K562 (cell line): Measurements from ENCODE around the gene P4HB. TPM values are rescaled to one million over a fixed set of nuclear protein-coding genes. Genes with fewer than 3 reads are reported as not detected.

Experiments
- ARHGAP35 ChIP-seq: fragments of 450-650 bp; IDR thresholded peaks from 2 replicates; pipeline ENCODE4 v1.6.1; 2018; ENCODE audit not compliant: partially characterized antibody
- BRCA1 ChIP-seq, 2 experiments: fragments of 450-650 bp in 1 of 2; sonication (generic) in 1 of 2; formaldehyde crosslinking in 1 of 2; IDR thresholded peaks; 2 replicates each; pipeline versions ENCODE4 v1.5.0 to v1.6.1; 2017 to 2020; ENCODE audit warnings: mild to moderate bottlenecking in 1 of 2, missing genetic modification reagents in 1 of 2
- BRF1 ChIP-seq: IDR thresholded peaks from 3 replicates; pipeline ENCODE4 v1.6.1; 2011; ENCODE audit warnings: borderline replicate concordance, mild to moderate bottlenecking; ENCODE audit not compliant: insufficient read length; ENCODE audit errors: extremely low read depth
- CC2D1A ChIP-seq: fragments of 450-650 bp; IDR thresholded peaks from 2 replicates; pipeline ENCODE4 v1.6.1; 2017; ENCODE audit warnings: mild to moderate bottlenecking
- CCAR2 ChIP-seq: fragments of 200-400 bp; formaldehyde crosslinking; IDR thresholded peaks from 2 replicates; pipeline ENCODE4 v1.6.1; 2017; ENCODE audit warnings: mild to moderate bottlenecking, low read depth, low read length
- CXXC5 ChIP-seq: fragments of 250-450 bp; sonication (Bioruptor Pico); IDR thresholded peaks from 2 replicates; pipeline ENCODE4 v1.8.0; 2022; ENCODE audit warnings: inconsistent platforms, mild to moderate bottlenecking, moderate library complexity
- HDGF ChIP-seq: fragments of 450-650 bp; IDR thresholded peaks from 2 replicates; pipeline ENCODE4 v1.6.1; 2016
- HNRNPK ChIP-seq: fragments of 200-400 bp; formaldehyde crosslinking; IDR thresholded peaks from one replicate; pipeline ENCODE4 v1.6.1; 2018; ENCODE audit warnings: mild to moderate bottlenecking, low read depth, low read length; ENCODE audit not compliant: poor library complexity, severe bottlenecking
- JUND ChIP-seq, 2 experiments: IDR thresholded peaks; 2 replicates in 1 of 2; 3 replicates in 1 of 2; pipeline ENCODE4 v1.6.1; 2011; ENCODE audit warnings: borderline replicate concordance in 2 of 2, low read depth in 2 of 2, low read length in 2 of 2, improper control_type of control experiment in 1 of 2, missing biosample characterization in 1 of 2, missing genetic modification characterization in 1 of 2, missing genetic modification reagents in 1 of 2
- NCOR1 ChIP-seq: fragments of 450-650 bp; IDR thresholded peaks from 2 replicates; pipeline ENCODE4 v1.6.1; 2016; ENCODE audit warnings: mild to moderate bottlenecking, moderate library complexity
- NFXL1 ChIP-seq: fragments of 450-650 bp; formaldehyde crosslinking; IDR thresholded peaks from 2 replicates; pipeline ENCODE4 v1.4.0; 2021; ENCODE audit warnings: mild to moderate bottlenecking
- RAD21 ChIP-seq, 2 experiments: fragments of 250-450 bp in 1 of 2; fragments of 450-650 bp in 1 of 2; sonication (Bioruptor Pico) in 1 of 2; formaldehyde crosslinking in 1 of 2; IDR thresholded peaks in 1 of 2; conservative IDR thresholded peaks in 1 of 2; 2 replicates each; pipeline versions ENCODE4 v1.4.0 to v1.8.0; 2020 to 2022; ENCODE audit warnings: mild to moderate bottlenecking in 2 of 2, moderate library complexity in 1 of 2
- RBM22 ChIP-seq: fragments of 200-400 bp; formaldehyde crosslinking; IDR thresholded peaks from 2 replicates; pipeline ENCODE4 v1.6.1; 2018; ENCODE audit warnings: low read length, low read depth; ENCODE audit not compliant: poor library complexity, severe bottlenecking
- RNF2 ChIP-seq: sonication (generic); IDR thresholded peaks from 2 replicates; pipeline ENCODE4 v1.6.1; 2016
- TOE1 ChIP-seq, 2 experiments: fragments of 450-650 bp in 1 of 2; sonication (generic) in 1 of 2; formaldehyde crosslinking in 1 of 2; IDR thresholded peaks; 2 replicates each; pipeline versions ENCODE4 v1.7.1 to v1.8.0; 2016 to 2022; ENCODE audit warnings: borderline replicate concordance in 2 of 2, mild to moderate bottlenecking in 2 of 2, antibody characterized with exemption in 1 of 2, inconsistent platforms in 1 of 2, low read depth in 1 of 2, missing genetic modification reagents in 1 of 2, moderate library complexity in 1 of 2
- ZNF324 ChIP-seq: fragments of 250-450 bp; sonication (Bioruptor Pico); IDR thresholded peaks from 2 replicates; pipeline ENCODE4 v1.4.0; 2020; ENCODE audit warnings: mild to moderate bottlenecking
- polyA plus RNA-seq, 8 experiments: library from polyadenylated mRNA; depleted of rRNA in 4 of 8; stranded (reverse) in 5 of 8; unstranded in 3 of 8; fragments of >200 nt; fragmentation: Nextera tagmentation in 2 of 8; fragmentation: Illumina TruSeq in 1 of 8; extraction: Ambion mirVana in 2 of 8; extraction: Trizol in 1 of 8; gene quantifications; 2 replicates each; pipeline versions ENCODE4 v1.2.1 to v1.2.3, GENCODE V29; 2011 to 2014; ENCODE audit warnings: inconsistent platforms in 1 of 8, missing spikeins in 1 of 8
- total RNA-seq, 7 experiments: library from RNA; depleted of rRNA in 6 of 7; stranded (reverse); fragments of >200 nt in 6 of 7; fragmentation: Illumina TruSeq in 2 of 7; extraction: Trizol in 2 of 7; gene quantifications; 2 replicates each; pipeline versions ENCODE4 v1.2.1 to v1.2.3, GENCODE V29; 2011 to 2021; ENCODE audit warnings: low replicate concordance in 1 of 7
- TF ChIP-seq, protein P1 (sequence below), 2 experiments: fragments of 450-650 bp; IDR thresholded peaks; 2 replicates each; pipeline ENCODE4 v1.6.1; 2018; ENCODE audit warnings: mild to moderate bottlenecking in 2 of 2, low read depth in 1 of 2; ENCODE audit not compliant: partially characterized antibody in 2 of 2
- TF ChIP-seq, protein P2 (sequence below): sonication (generic); formaldehyde crosslinking; IDR thresholded peaks from 2 replicates; pipeline ENCODE4 v1.8.1; 2023; ENCODE audit warnings: missing genetic modification reagents, mild to moderate bottlenecking, borderline replicate concordance

The P4HB gene
- total and polyA plus RNA-seq, 9 of the 15 experiments (the other 6 are each of a cell fraction or from before 2014, with no cell fraction given): 4.4 to 645 (median 325) TPM

DNA sequence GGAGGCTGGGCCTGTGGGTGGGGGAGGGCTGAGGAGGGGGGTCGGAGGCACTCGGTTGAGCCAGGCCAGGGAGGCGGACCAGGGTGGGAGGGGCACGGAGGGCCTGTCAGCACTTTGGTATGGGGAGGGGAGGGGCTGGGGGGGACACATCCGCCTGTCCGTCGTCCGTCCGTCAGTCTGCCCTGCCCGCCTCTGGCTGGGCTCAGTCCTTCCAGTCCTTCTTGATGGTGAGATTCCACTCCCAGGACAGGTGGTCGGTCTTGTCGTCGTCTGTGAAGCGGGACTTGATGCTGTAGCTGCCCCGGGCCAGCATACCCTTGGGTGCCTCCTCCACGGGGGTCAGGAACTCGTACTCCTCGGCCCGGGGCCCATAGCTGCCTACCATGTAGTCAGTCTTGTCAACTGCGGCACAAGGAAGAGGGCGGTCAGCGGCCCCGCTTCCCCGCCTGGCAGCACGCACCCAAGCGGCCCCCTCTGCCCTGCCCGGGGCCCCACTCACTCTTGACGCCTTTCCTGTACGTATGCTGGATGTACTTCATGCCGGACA, 8.4 kb upstream of the P4HB start (continued):
- TF ChIP-seq, protein P1, sequence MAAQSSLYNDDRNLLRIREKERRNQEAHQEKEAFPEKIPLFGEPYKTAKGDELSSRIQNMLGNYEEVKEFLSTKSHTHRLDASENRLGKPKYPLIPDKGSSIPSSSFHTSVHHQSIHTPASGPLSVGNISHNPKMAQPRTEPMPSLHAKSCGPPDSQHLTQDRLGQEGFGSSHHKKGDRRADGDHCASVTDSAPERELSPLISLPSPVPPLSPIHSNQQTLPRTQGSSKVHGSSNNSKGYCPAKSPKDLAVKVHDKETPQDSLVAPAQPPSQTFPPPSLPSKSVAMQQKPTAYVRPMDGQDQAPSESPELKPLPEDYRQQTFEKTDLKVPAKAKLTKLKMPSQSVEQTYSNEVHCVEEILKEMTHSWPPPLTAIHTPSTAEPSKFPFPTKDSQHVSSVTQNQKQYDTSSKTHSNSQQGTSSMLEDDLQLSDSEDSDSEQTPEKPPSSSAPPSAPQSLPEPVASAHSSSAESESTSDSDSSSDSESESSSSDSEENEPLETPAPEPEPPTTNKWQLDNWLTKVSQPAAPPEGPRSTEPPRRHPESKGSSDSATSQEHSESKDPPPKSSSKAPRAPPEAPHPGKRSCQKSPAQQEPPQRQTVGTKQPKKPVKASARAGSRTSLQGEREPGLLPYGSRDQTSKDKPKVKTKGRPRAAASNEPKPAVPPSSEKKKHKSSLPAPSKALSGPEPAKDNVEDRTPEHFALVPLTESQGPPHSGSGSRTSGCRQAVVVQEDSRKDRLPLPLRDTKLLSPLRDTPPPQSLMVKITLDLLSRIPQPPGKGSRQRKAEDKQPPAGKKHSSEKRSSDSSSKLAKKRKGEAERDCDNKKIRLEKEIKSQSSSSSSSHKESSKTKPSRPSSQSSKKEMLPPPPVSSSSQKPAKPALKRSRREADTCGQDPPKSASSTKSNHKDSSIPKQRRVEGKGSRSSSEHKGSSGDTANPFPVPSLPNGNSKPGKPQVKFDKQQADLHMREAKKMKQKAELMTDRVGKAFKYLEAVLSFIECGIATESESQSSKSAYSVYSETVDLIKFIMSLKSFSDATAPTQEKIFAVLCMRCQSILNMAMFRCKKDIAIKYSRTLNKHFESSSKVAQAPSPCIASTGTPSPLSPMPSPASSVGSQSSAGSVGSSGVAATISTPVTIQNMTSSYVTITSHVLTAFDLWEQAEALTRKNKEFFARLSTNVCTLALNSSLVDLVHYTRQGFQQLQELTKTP (IDR thresholded peaks at IDR 0.05; ENCODE audit: low read depth in 1 of 2, partially characterized antibody in 2 of 2): no peak
- TF ChIP-seq RBM22 (peak; percentile 95), CC2D1A (no peak), RAD21 (CRISPR knock-in tag; conservative IDR thresholded peaks at IDR 0.05 in 1 of 2, IDR thresholded peaks at IDR 0.05 in 1 of 2) (no peak), HDGF (no peak), HNRNPK (no peak), NFXL1 (CRISPR knock-in tag) (peak; percentile 51; the same call in 1 of the 2 replicates), ZNF324 (CRISPR knock-in tag) (no peak), BRCA1 (IDR thresholded peaks at IDR 0.05) (no peak), BRCA1 (CRISPR knock-in tag; IDR thresholded peaks at IDR 0.05) (0 out of 2 replicates have a peak, but pooled peaks have one; percentile 15), CCAR2 (no peak), TOE1 (IDR thresholded peaks at IDR 0.05; ENCODE audit: borderline replicate concordance) (no peak), TOE1 (CRISPR knock-in tag; IDR thresholded peaks at IDR 0.05; ENCODE audit: borderline replicate concordance, low read depth) (peak; percentile 16; the same call in 1 of the 2 replicates), ARHGAP35 (no peak), JUND (IDR thresholded peaks at IDR 0.05; ENCODE audit: borderline replicate concordance, low read depth, low read length) (no peak), JUND (tag; IDR thresholded peaks at IDR 0.05; ENCODE audit: borderline replicate concordance, low read depth, low read length) (no peak), CXXC5 (CRISPR knock-in tag) (no peak), RNF2 (no peak), NCOR1 (no peak), BRF1 (no peak)
- TF ChIP-seq, protein P2, sequence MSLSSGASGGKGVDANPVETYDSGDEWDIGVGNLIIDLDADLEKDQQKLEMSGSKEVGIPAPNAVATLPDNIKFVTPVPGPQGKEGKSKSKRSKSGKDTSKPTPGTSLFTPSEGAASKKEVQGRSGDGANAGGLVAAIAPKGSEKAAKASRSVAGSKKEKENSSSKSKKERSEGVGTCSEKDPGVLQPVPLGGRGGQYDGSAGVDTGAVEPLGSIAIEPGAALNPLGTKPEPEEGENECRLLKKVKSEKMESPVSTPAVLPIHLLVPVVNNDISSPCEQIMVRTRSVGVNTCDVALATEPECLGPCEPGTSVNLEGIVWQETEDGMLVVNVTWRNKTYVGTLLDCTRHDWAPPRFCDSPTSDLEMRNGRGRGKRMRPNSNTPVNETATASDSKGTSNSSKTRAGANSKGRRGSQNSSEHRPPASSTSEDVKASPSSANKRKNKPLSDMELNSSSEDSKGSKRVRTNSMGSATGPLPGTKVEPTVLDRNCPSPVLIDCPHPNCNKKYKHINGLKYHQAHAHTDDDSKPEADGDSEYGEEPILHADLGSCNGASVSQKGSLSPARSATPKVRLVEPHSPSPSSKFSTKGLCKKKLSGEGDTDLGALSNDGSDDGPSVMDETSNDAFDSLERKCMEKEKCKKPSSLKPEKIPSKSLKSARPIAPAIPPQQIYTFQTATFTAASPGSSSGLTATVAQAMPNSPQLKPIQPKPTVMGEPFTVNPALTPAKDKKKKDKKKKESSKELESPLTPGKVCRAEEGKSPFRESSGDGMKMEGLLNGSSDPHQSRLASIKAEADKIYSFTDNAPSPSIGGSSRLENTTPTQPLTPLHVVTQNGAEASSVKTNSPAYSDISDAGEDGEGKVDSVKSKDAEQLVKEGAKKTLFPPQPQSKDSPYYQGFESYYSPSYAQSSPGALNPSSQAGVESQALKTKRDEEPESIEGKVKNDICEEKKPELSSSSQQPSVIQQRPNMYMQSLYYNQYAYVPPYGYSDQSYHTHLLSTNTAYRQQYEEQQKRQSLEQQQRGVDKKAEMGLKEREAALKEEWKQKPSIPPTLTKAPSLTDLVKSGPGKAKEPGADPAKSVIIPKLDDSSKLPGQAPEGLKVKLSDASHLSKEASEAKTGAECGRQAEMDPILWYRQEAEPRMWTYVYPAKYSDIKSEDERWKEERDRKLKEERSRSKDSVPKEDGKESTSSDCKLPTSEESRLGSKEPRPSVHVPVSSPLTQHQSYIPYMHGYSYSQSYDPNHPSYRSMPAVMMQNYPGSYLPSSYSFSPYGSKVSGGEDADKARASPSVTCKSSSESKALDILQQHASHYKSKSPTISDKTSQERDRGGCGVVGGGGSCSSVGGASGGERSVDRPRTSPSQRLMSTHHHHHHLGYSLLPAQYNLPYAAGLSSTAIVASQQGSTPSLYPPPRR (CRISPR knock-in tag): no peak
